Lower lobe of right lung (tissue), 2 donors: Measurements from ENCODE around the gene ABCA4. TPM values are rescaled to one million over a fixed set of nuclear protein-coding genes. Genes with fewer than 3 reads are reported as not detected.

Experiments used
- ATAC-seq, 2 donors: fragments of 200-7000 bp; cut with Tn5 transposase; one replicate each; pipeline ENCODE4 v1.9.1; 2020 to 2022; ENCODE audit warnings: mild to moderate bottlenecking in 2 of 2, moderate library complexity in 2 of 2
- DNase-seq: peaks from one replicate; pipeline ENCODE4 v3.0.0-alpha.2; 2020
- H3K27ac ChIP-seq: fragments of 200-600 bp; one replicate; pipeline ENCODE4 v1.8.0; 2022
- H3K27me3 ChIP-seq: fragments of 200-600 bp; one replicate; pipeline ENCODE4 v1.8.0; 2022; ENCODE audit warnings: low read depth
- H3K36me3 ChIP-seq: fragments of 200-600 bp; one replicate; pipeline ENCODE4 v1.8.0; 2022; ENCODE audit warnings: mild to moderate bottlenecking
- H3K4me1 ChIP-seq: fragments of 200-600 bp; one replicate; pipeline ENCODE4 v1.8.0; 2022
- H3K4me3 ChIP-seq: fragments of 200-600 bp; one replicate; pipeline ENCODE4 v1.8.0; 2022; ENCODE audit warnings: mild to moderate bottlenecking
- H3K9me3 ChIP-seq: fragments of 200-600 bp; one replicate; pipeline ENCODE4 v1.8.0; 2022
- intact Hi-C: fragments of 100-400 bp; cut with DNase I; formaldehyde crosslinking; loops from one replicate; pipeline ENCODE4 v1.11.0; 2022
- total RNA-seq: library from RNA; stranded (reverse); fragmentation: NEBNext Ultra II Directional; extraction: Animal tissue kit (Norgen Biotek cat#: 25700); gene quantifications from one replicate; pipeline ENCODE4 v1.2.1, GENCODE V29; 2021
- TF ChIP-seq, protein P1 (sequence below): fragments of 200-600 bp; IDR thresholded peaks from one replicate; pipeline ENCODE4 v1.8.0; 2022; ENCODE audit warnings: antibody characterized with exemption, mild to moderate bottlenecking
- donor health status: DM: no; HTN: yes; CAD: no; lungs with severe emphysema.

Gene ABCA4
- total RNA-seq, 1 donor from 2014 or later, result 1.9 TPM

DNA sequence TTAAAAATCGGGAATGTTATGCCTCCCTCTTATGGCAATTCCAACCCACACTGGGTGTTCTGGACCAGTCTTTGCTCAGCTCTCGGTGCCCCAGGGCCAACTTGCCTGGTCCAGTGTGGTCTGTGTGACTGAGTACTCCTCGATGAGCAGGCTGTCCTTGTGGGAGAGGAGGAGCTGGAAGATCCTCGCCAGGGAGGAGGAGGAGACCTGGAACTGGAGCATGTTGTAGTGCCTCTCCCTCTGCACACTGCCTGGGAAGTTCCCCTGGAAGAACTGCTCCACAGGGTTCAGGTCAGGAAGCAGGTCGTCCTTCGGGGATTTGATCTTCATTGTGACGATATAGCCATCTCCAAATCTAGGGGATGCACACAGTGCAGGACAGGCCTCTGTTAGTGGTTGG is 123.2 kb downstream of the ABCA4 start:
- no peak for DNase-seq
- ATAC-seq, result no peak
- H3K4me3 ChIP-seq, result no peak overlapping the region
- H3K36me3 ChIP-seq, result no peaks in the 10 kb centered on the region
- no peaks in the 10 kb centered on the region for H3K9me3 ChIP-seq
- intact Hi-C loops, result no loop called here
- H3K4me1 ChIP-seq, result no peaks in the 10 kb centered on the region
- no peaks in the 10 kb centered on the region for H3K27me3 ChIP-seq
- TF ChIP-seq, protein P1, sequence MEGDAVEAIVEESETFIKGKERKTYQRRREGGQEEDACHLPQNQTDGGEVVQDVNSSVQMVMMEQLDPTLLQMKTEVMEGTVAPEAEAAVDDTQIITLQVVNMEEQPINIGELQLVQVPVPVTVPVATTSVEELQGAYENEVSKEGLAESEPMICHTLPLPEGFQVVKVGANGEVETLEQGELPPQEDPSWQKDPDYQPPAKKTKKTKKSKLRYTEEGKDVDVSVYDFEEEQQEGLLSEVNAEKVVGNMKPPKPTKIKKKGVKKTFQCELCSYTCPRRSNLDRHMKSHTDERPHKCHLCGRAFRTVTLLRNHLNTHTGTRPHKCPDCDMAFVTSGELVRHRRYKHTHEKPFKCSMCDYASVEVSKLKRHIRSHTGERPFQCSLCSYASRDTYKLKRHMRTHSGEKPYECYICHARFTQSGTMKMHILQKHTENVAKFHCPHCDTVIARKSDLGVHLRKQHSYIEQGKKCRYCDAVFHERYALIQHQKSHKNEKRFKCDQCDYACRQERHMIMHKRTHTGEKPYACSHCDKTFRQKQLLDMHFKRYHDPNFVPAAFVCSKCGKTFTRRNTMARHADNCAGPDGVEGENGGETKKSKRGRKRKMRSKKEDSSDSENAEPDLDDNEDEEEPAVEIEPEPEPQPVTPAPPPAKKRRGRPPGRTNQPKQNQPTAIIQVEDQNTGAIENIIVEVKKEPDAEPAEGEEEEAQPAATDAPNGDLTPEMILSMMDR, result no peak
- H3K27ac ChIP-seq, result no peak overlapping the region

DNA sequence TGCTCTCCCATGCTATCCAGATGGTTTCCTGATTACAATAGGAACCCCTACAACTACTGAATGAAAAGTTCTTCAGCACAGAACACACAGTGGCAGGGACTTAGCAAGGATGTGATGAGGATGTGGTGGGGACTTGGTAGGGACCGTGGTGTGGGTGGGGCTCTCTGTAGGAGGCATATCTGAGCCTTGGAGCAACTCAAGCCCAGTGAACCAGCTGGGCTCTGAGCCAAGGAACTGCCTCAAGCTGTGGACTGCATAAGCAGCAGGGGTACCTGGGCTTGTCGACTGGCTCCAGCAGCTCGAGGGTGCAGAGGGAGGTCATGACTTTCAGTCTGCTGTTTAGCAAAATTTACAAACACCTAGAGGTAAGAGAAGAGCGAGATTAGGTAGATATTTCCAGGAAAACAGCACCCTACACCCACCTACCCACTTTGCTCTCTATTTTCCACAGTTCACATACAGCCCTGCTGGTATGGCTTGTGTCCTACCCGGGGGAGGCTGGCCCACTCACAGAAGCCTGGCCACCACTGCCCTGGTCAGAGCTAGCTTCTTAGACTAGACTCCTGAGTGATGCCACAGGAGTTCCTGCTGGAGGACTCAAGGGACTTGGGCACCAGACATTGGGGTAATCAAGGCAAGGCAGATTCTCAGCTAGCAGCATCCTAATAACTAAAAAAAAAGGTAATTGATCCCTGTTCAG is 125.0 kb downstream of the ABCA4 start:
- no peak overlapping the region for H3K27ac ChIP-seq

DNA sequence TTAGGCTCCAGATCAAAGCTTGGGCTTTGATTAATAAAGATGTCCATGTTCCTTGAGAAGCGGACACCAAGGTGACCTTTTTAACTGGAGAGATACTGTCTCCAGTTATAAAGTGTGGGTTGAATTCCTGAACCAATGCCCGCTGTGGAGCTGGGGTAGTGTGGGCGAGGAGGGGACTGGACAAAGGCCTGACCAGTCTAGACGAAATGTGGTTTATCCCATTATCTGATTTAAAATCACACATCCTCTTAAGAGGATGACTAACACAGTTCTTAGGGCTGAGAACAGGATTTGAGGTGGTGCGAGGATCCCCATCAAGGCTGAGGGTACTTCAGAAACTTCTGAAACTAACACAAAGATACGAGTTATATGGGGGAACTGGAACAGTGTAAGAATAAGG is 127.2 kb downstream of the ABCA4 start:
- TF ChIP-seq, protein P1, result no peak
- Histone ChIP-seq H3K36me3 (no peaks in the 10 kb centered on the region), H3K27ac (no peak overlapping the region), H3K4me1 (peaks cover 7% of the 10 kb centered on the region), H3K9me3 (no peaks in the 10 kb centered on the region), H3K4me3 (no peak overlapping the region), H3K27me3 (no peaks in the 10 kb centered on the region)
- DNase-seq (no peak), ATAC-seq (no peak)
- intact Hi-C loops, result no loop called here

More for the DNA sequence above, 125.0 kb downstream of the ABCA4 start:
- ATAC-seq, result no peak
- no peaks in the 10 kb centered on the region for H3K4me1 ChIP-seq
- TF ChIP-seq, protein P1, result no peak
- no peaks in the 10 kb centered on the region for H3K9me3 ChIP-seq
- no peaks in the 10 kb centered on the region for H3K36me3 ChIP-seq
- DNase-seq, result no peak
- H3K4me3 ChIP-seq, result no peak overlapping the region
- intact Hi-C loops, result no loop called here
- no peaks in the 10 kb centered on the region for H3K27me3 ChIP-seq

DNA sequence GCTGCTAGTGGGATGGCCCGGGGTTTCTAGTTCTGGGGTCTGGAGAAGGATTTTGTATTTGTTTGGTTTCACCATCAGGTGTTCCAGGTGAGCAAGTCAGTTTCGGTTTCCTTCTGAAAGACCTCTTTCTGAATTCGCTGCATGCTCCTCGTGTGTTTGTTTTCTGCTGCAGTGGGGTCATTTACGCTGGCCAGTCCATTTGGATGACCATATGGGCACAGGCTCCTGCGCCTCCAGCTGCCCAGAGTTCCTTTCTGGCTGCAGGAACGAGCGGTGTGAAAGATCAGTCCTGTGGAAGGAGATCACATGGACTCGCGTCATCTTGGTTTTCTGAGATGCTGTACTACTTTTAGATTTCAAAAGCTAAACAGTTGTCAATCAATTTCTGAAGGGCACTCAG is 128.0 kb downstream of the ABCA4 start:
- Histone ChIP-seq H3K4me3 (no peak overlapping the region), H3K36me3 (no peaks in the 10 kb centered on the region), H3K27ac (no peak overlapping the region), H3K9me3 (no peaks in the 10 kb centered on the region), H3K4me1 (peaks cover 8% of the 10 kb centered on the region), H3K27me3 (no peaks in the 10 kb centered on the region)
- TF ChIP-seq, protein P1, result no peak
- intact Hi-C loops, result no loop called here
- DNase-seq (no peak), ATAC-seq (no peak)

DNA sequence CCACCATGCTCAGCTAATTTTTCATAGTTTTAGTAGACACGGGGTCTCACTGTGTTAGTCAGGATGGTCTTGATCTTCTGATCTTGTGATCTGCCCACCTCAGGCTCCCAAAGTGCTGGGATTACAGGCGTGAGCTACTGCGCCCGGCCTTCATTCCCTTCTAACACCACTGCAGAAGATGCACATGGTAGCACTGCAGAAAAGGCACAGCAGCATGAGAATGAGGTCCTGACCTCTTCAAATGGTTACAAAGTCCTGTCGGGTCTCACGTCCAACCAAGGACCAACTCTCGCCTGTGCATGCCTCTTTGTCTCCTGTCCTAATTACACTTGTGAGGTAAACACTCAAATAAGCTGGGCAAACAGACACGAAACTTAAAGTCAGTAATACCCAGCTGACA is 128.8 kb downstream of the ABCA4 start:
- no peak for DNase-seq
- TF ChIP-seq, protein P1, result no peak
- intact Hi-C loops, result no loop called here
- H3K9me3 ChIP-seq, result no peaks in the 10 kb centered on the region
- H3K36me3 ChIP-seq, result no peaks in the 10 kb centered on the region
- H3K4me3 ChIP-seq, result no peak overlapping the region
- no peaks in the 10 kb centered on the region for H3K27me3 ChIP-seq
- no peak overlapping the region for H3K27ac ChIP-seq
- H3K4me1 ChIP-seq, result peaks cover 8% of the 10 kb centered on the region
- ATAC-seq, result no peak
